B cell (primary cell): ENCODE data around the gene LRP5. TPM values are rescaled to one million over a fixed set of nuclear protein-coding genes. Genes with fewer than 3 reads are reported as not detected.

Source experiments
- ATAC-seq: fragments of 200-7000 bp; cut with Tn5 transposase; one replicate; pipeline ENCODE4 v1.10.0; 2021; ENCODE audit warnings: low read depth, mild to moderate bottlenecking, moderate number of reproducible peaks, moderate library complexity
- CTCF ChIA-PET: fragments of 350-600 bp; sonication (Branson Sonifier 250); formaldehyde crosslinking; loops from one replicate; lab custom pipeline; 2021; ENCODE audit warnings: antibody characterized with exemption, inconsistent platforms; lab: Charles Lee
- POLR2A ChIA-PET: fragments of 350-600 bp; sonication (Branson Sonifier 250); formaldehyde crosslinking; loops from one replicate; lab custom pipeline; 2021; ENCODE audit warnings: antibody characterized with exemption; lab: Charles Lee
- DNase-seq: peaks from one replicate; pipeline ENCODE4 v3.0.0; 2013
- H2AFZ ChIP-seq: 2 replicates; pipeline ENCODE4 v1.6.1; 2012; ENCODE audit warnings: mild to moderate bottlenecking, low read depth, low read length; ENCODE audit not compliant: insufficient read depth, poor library complexity, severe bottlenecking
- H3K27ac ChIP-seq, 2 donors: 1 replicate in 1 of 2; 2 replicates in 1 of 2; pipeline ENCODE4 v1.5.1; 2012 to 2013; ENCODE audit warnings: low read length in 2 of 2, mild to moderate bottlenecking in 2 of 2, moderate library complexity in 1 of 2
- H3K27me3 ChIP-seq, 4 experiments: fragments of 200-600 bp in 1 of 4; sonication (generic) in 1 of 4; replicated peaks in 1 of 4; 1 replicate in 2 of 4; 2 replicates in 2 of 4; pipeline versions ENCODE4 v1.6.1 to v1.7.0; 2013 to 2016; ENCODE audit warnings: low read length in 3 of 4, mild to moderate bottlenecking in 2 of 4, mixed read lengths in 1 of 4, moderate library complexity in 1 of 4; ENCODE audit not compliant: insufficient read depth in 4 of 4, control insufficient read depth in 3 of 4; ENCODE audit errors: control extremely low read depth in 1 of 4
- H3K36me3 ChIP-seq, 2 experiments: replicated peaks in 1 of 2; 1 replicate in 1 of 2; 2 replicates in 1 of 2; pipeline versions ENCODE4 v1.6.1 to v1.7.1; 2013; ENCODE audit warnings: low read length in 1 of 2; ENCODE audit not compliant: insufficient read depth in 2 of 2, control insufficient read depth in 1 of 2; ENCODE audit errors: control extremely low read depth in 1 of 2, extremely low read depth in 1 of 2
- H3K4me1 ChIP-seq, 2 donors: fragments of 200-600 bp in 1 of 2; sonication (generic) in 1 of 2; 1 replicate in 1 of 2; 2 replicates in 1 of 2; pipeline versions ENCODE4 v1.5.1 to v1.6.1; 2013 to 2017; ENCODE audit warnings: low read length in 2 of 2; ENCODE audit not compliant: control insufficient read depth in 2 of 2, insufficient read depth in 2 of 2
- H3K4me2 ChIP-seq: replicated peaks from 2 replicates; pipeline ENCODE3; 2012; ENCODE audit warnings: mild to moderate bottlenecking, low read depth, low read length; ENCODE audit not compliant: poor library complexity, severe bottlenecking
- H3K4me3 ChIP-seq, 5 experiments: fragments of 200-600 bp in 1 of 5; sonication (generic) in 1 of 5; 1 replicate in 3 of 5; 2 replicates in 2 of 5; pipeline versions ENCODE4 v1.5.1 to v1.7.0; 2011 to 2016; ENCODE audit warnings: low read length in 4 of 5, mild to moderate bottlenecking in 4 of 5, low read depth in 2 of 5, control low read depth in 1 of 5, moderate library complexity in 1 of 5; ENCODE audit not compliant: insufficient read depth in 1 of 5; ENCODE audit errors: control extremely low read depth in 1 of 5, extremely low read depth in 1 of 5
- H3K79me2 ChIP-seq: fragments of 200-600 bp; sonication (generic); one replicate; pipeline ENCODE4 v1.6.0; 2016; ENCODE audit warnings: low read length; ENCODE audit not compliant: control insufficient read depth, insufficient read depth
- H3K9ac ChIP-seq: fragments of 200-600 bp; sonication (generic); 2 replicates; pipeline ENCODE4 v1.6.1; 2017; ENCODE audit warnings: mild to moderate bottlenecking, low read length, moderate library complexity
- H3K9me3 ChIP-seq, 3 donors: one replicate each; pipeline versions ENCODE4 v1.6.1 to v1.7.1; 2013; ENCODE audit warnings: low read length in 2 of 3; ENCODE audit not compliant: control insufficient read depth in 2 of 3, insufficient read depth in 1 of 3; ENCODE audit errors: control extremely low read depth in 1 of 3
- H4K20me1 ChIP-seq: 2 replicates; pipeline ENCODE4 v1.6.0; 2012; ENCODE audit warnings: mild to moderate bottlenecking, low read length; ENCODE audit not compliant: insufficient read depth, control insufficient read depth, poor library complexity, severe bottlenecking
- H3K27ac Mint-ChIP-seq: one replicate; pipeline ENCODE4 v1.8.0; 2021; ENCODE audit warnings: mixed read lengths
- H3K27me3 Mint-ChIP-seq: one replicate; pipeline ENCODE4 v1.8.0; 2021; ENCODE audit warnings: mixed read lengths
- H3K4me1 Mint-ChIP-seq: one replicate; pipeline ENCODE4 v1.8.0; 2021; ENCODE audit warnings: mixed read lengths
- H3K4me3 Mint-ChIP-seq: one replicate; pipeline ENCODE4 v1.8.0; 2021; ENCODE audit warnings: mixed read lengths
- H3K9me3 Mint-ChIP-seq: one replicate; pipeline ENCODE4 v1.8.0; 2022; ENCODE audit warnings: mixed read lengths; ENCODE audit not compliant: insufficient read depth
- CTCF ChIP-seq: fragments of 200-600 bp; IDR thresholded peaks from one replicate; pipeline ENCODE4 v1.8.0; 2022; ENCODE audit warnings: antibody characterized with exemption, mild to moderate bottlenecking
- EZH2 ChIP-seq: IDR thresholded peaks from 2 replicates; pipeline ENCODE4 v1.6.1; 2012; ENCODE audit warnings: borderline replicate concordance, low read depth, mild to moderate bottlenecking, moderate library complexity, low read length; ENCODE audit not compliant: insufficient read depth, poor library complexity, severe bottlenecking
- WGBS: methylation state at CpG from one replicate; pipeline ENCODE4 v1.1.5; 2013; ENCODE audit warnings: missing lambda C conversion rate; ENCODE audit not compliant: insufficient coverage; 5-methylcytosine and 5-hydroxymethylcytosine counted together
- intact Hi-C: fragments of 100-400 bp; cut with micrococcal nuclease; formaldehyde crosslinking; loops from one replicate; pipeline ENCODE4 v1.10.0; 2022
- polyA plus RNA-seq: library from polyadenylated mRNA; depleted of rRNA; stranded (reverse); fragments of >200 nt; gene quantifications from 2 replicates; pipeline ENCODE4 v1.2.3, GENCODE V29; 2012
- total RNA-seq, 2 donors: library from RNA; stranded (reverse); fragments of 120-200 nt in 1 of 2; gene quantifications; 1 replicate in 1 of 2; 2 replicates in 1 of 2; pipeline versions ENCODE4 v1.2.3 to v1.2.4, GENCODE V29; 2013 to 2022

The LRP5 gene
- total and polyA plus RNA-seq, 2 donors (not counting 1 experiment from before 2014, with no cell fraction given) = 2.4 to 13.9 TPM

- H4K20me1 ChIP-seq = no peaks in the 10 kb centered on the region
- intact Hi-C loops = no loop called here
- no peaks in the 10 kb centered on the region for H3K4me1 ChIP-seq
- H3K36me3 ChIP-seq = no peaks in the 10 kb centered on the region
- Mint-ChIP-seq H3K4me1 (no peaks in the 10 kb centered on the region), H3K27me3 (no peaks in the 10 kb centered on the region), H3K4me3 (no peak overlapping the region), H3K9me3 (peaks cover 5% of the 10 kb centered on the region), H3K27ac (no peak overlapping the region)
- H3K79me2 ChIP-seq = no peaks in the 10 kb centered on the region
- no peak overlapping the region for H2AFZ ChIP-seq
- ChIA-PET CTCF (no interaction called here), POLR2A (no interaction called here)
- ATAC-seq = no peak
- no peak overlapping the region for H3K9ac ChIP-seq
- WGBS = 100% methylated on average over 1 of the region's 3 CpGs
- no peak overlapping the region for H3K4me2 ChIP-seq
- no peak overlapping the region for H3K4me3 ChIP-seq
- no peak overlapping the region for H3K27ac ChIP-seq
- peaks cover 0 to 24% (median 7%) of the 10 kb centered on the region in 3 donors for H3K9me3 ChIP-seq
- no peak for DNase-seq
- TF ChIP-seq CTCF (no peak), EZH2 (no peak)
- H3K27me3 ChIP-seq = no peaks in the 10 kb centered on the region
Measured at GRCh38 chr11:68430801-68431200, 118.4 kb downstream of the LRP5 start.

GRCh38 chr11:68431984-68432645 lies 119.7 kb downstream of the LRP5 start:
- H3K27ac Mint-ChIP-seq = no peak overlapping the region
- Histone ChIP-seq H3K27me3 (no peaks in the 10 kb centered on the region), H4K20me1 (no peaks in the 10 kb centered on the region), H3K4me3 (no peak overlapping the region), H3K4me1 (no peaks in the 10 kb centered on the region), H3K27ac (no peak overlapping the region), H2AFZ (no peak overlapping the region), H3K4me2 (no peak overlapping the region), H3K9ac (no peak overlapping the region), H3K36me3 (no peaks in the 10 kb centered on the region), H3K79me2 (no peaks in the 10 kb centered on the region), H3K9me3 (peaks cover 0 to 24% (median 7%) of the 10 kb centered on the region in 3 donors)
- TF ChIP-seq CTCF (no peak), EZH2 (no peak)
- ChIA-PET POLR2A (no interaction called here), CTCF (interaction anchor here (0.6 kb wide), 1 partner anchor 214 kb away, joined by 3 read pairs; no protein-coding TSS in a partner anchor)
- H3K27me3 Mint-ChIP-seq = no peaks in the 10 kb centered on the region
- ATAC-seq (no peak), DNase-seq (no peak)
- 90% methylated on average over 24 of the region's 24 CpGs for WGBS
- no peak overlapping the region for H3K4me3 Mint-ChIP-seq
- intact Hi-C loops = no loop called here
- no peaks in the 10 kb centered on the region for H3K4me1 Mint-ChIP-seq
- peaks cover 5% of the 10 kb centered on the region for H3K9me3 Mint-ChIP-seq
